ENCODE measurements around the gene LY6G6D. TPM values are rescaled to one million over a fixed set of nuclear protein-coding genes. Genes with fewer than 3 reads are reported as not detected.
A peak's percentile ranks its signal among the peaks of the same experiment; 100 is the strongest.

Gene LY6G6D
- total and polyA plus RNA-seq, 2 of the 13 experiments (the other 11 are each of a cell fraction or from before 2014, with no cell fraction given): not detected

GRCh38 chr6:31729979-31730630 lies 15.0 kb downstream of the LY6G6D start (continued):
- TF ChIP-seq NCOR1 (IDR thresholded peaks at IDR 0.05; ENCODE audit: borderline replicate concordance, low read length) (peak; percentile 79), FUBP1 (CRISPR knock-in tag; IDR thresholded peaks at IDR 0.05; ENCODE audit: borderline replicate concordance) (peak; percentile 74; the same call in 1 of the 2 replicates), SAFB2 (CRISPR knock-in tag; IDR thresholded peaks at IDR 0.05; ENCODE audit: borderline replicate concordance, low read depth) (no peak), ZSCAN12 (CRISPR knock-in tag; IDR thresholded peaks at IDR 0.05) (no peak), KAT8 (CRISPR knock-in tag; IDR thresholded peaks at IDR 0.05) (peak; percentile 37; the same call in 1 of the 2 replicates), ARNT2 (CRISPR knock-in tag; IDR thresholded peaks at IDR 0.05; ENCODE audit: low read depth) (peak; percentile 78; the same call in 1 of the 2 replicates), SMAD9 (CRISPR knock-in tag; IDR thresholded peaks at IDR 0.05) (no peak), ELF3 (CRISPR knock-in tag; IDR thresholded peaks at IDR 0.05) (no peak), SRSF4 (IDR thresholded peaks at IDR 0.05; ENCODE audit: low read depth, low read length, poor library complexity, severe bottlenecking) (peak; percentile 98), KLF15 (CRISPR knock-in tag; IDR thresholded peaks at IDR 0.05; ENCODE audit: borderline replicate concordance) (no peak), ZNF101 (CRISPR knock-in tag; IDR thresholded peaks at IDR 0.05; ENCODE audit: borderline replicate concordance, low read depth) (no peak), ZNF7 (CRISPR knock-in tag; IDR thresholded peaks at IDR 0.05) (no peak), SNAPC2 (CRISPR knock-in tag; IDR thresholded peaks at IDR 0.05) (no peak; the same call in none of the 2 replicates), PLSCR1 (CRISPR knock-in tag; IDR thresholded peaks at IDR 0.05; ENCODE audit: borderline replicate concordance) (no peak), MTA3 (CRISPR knock-in tag; IDR thresholded peaks at IDR 0.05) (no peak), HOXA5 (CRISPR knock-in tag; IDR thresholded peaks at IDR 0.05) (no peak), TFE3 (CRISPR knock-in tag; IDR thresholded peaks at IDR 0.05) (no peak), TGIF2 (CRISPR knock-in tag; IDR thresholded peaks at IDR 0.05) (0 out of 2 replicates have a peak, but pooled peaks have one; percentile 28), ZFY (CRISPR knock-in tag; IDR thresholded peaks at IDR 0.05) (no peak), RARG (CRISPR knock-in tag; IDR thresholded peaks at IDR 0.05; ENCODE audit: low read depth) (no peak), TCF12 (IDR thresholded peaks at IDR 0.05) (no peak), TCF12 (CRISPR knock-in tag; IDR thresholded peaks at IDR 0.05) (no peak), ZNF280B (CRISPR knock-in tag; IDR thresholded peaks at IDR 0.05; ENCODE audit: borderline replicate concordance) (peak; percentile 24; the same call in 1 of the 2 replicates), ZNF605 (CRISPR knock-in tag; IDR thresholded peaks at IDR 0.05) (no peak; the same call in 1 of the 2 replicates), ZSCAN29 (CRISPR knock-in tag; conservative IDR thresholded peaks at IDR 0.05) (peak; percentile 86)

Measured in HepG2 (cell line).